Measurements from ENCODE around the gene NUTF2. TPM values are rescaled to one million over a fixed set of nuclear protein-coding genes. Genes with fewer than 3 reads are reported as not detected.

Gene NUTF2
- total and polyA plus RNA-seq, 2 of the 8 experiments (the other 6 are each of a cell fraction or from before 2014, with no cell fraction given): 219 to 377 TPM

GRCh38 chr16:67872631-67873434 is 26.1 kb downstream of the NUTF2 start, which contains the start of gene EDC4 (continued):
- TF ChIP-seq FOSL1 (IDR thresholded peaks at IDR 0.05; ENCODE audit: insufficient read depth, low read depth, low read length) (no peak), EZH2 (IDR thresholded peaks at IDR 0.05; ENCODE audit: low read depth, low read length, severe bottlenecking) (no peak), CREB1 (IDR thresholded peaks at IDR 0.05) (peak; percentile 27; the same call in 1 of the 2 replicates), KDM1A (IDR thresholded peaks at IDR 0.05; ENCODE audit: borderline replicate concordance, low read length) (no peak), GABPA (IDR thresholded peaks at IDR 0.05; ENCODE audit: borderline replicate concordance, insufficient read depth, low read length) (peak; percentile 96), RAD21 (IDR thresholded peaks at IDR 0.05 in 1 of 2, conservative IDR thresholded peaks at IDR 0.05 in 1 of 2; ENCODE audit: low read depth in 2 of 2, low read length in 2 of 2) (peak in 1 of 2 experiments; percentile 2; a peak in 1 of 4 replicates)
